OCI-LY3 (cell line): ENCODE measurements around the gene DPAGT1.

Experiments used
- EZH2phosphoT487 ChIP-seq: fragments of 200-600 bp; shearing (Covaris generic); IDR thresholded peaks from 2 replicates; pipeline ENCODE4 v1.6.1; 2018; ENCODE audit warnings: antibody characterized with exemption, mixed run types, low read depth
- TF ChIP-seq, protein P1 (sequence below): fragments of 200-600, 300-600 bp; sonication (generic); IDR thresholded peaks from 2 replicates; pipeline ENCODE4 v1.5.1; 2014; ENCODE audit warnings: antibody characterized with exemption, low read length, low read depth

DNA sequence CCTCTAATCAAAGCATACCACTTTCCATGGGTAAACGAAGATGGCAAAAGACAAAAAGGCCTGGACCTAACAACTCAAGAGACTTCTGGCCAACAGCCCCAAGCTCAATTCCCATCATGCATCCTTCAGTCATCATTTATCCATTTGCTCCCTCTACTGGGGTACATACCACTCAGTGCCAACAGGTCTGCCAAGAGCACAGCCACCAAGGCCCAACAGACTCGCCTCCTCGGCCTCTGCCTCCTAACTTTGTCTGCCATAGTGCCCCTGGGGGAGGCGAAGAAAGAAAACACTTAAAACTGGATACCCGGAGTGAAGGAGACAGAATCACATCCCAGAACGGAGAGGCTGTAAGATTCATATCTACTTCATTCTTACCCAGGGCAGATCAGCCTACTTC is 45.8 kb downstream of the DPAGT1 start:
- TF ChIP-seq, protein P1, sequence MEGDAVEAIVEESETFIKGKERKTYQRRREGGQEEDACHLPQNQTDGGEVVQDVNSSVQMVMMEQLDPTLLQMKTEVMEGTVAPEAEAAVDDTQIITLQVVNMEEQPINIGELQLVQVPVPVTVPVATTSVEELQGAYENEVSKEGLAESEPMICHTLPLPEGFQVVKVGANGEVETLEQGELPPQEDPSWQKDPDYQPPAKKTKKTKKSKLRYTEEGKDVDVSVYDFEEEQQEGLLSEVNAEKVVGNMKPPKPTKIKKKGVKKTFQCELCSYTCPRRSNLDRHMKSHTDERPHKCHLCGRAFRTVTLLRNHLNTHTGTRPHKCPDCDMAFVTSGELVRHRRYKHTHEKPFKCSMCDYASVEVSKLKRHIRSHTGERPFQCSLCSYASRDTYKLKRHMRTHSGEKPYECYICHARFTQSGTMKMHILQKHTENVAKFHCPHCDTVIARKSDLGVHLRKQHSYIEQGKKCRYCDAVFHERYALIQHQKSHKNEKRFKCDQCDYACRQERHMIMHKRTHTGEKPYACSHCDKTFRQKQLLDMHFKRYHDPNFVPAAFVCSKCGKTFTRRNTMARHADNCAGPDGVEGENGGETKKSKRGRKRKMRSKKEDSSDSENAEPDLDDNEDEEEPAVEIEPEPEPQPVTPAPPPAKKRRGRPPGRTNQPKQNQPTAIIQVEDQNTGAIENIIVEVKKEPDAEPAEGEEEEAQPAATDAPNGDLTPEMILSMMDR = peak; percentile 47
- no peak for TF ChIP-seq EZH2phosphoT487
